Keratinocyte (primary cell): ENCODE data around the gene GP1BB. TPM values are rescaled to one million over a fixed set of nuclear protein-coding genes. Genes with fewer than 3 reads are reported as not detected.

ENCODE experiments used
- DNase-seq: peaks from one replicate; pipeline ENCODE4 v3.0.0-alpha.2; 2011; ENCODE audit warnings: low read depth, missing footprints, low spot score
- FAIRE-seq: peaks from 2 replicates; lab custom pipeline; 2011; peaks lifted over from hg19 to GRCh38; lab: Jason Lieb, UNC
- H2AFZ ChIP-seq: 2 replicates; pipeline ENCODE4 v1.6.0; 2012; ENCODE audit warnings: low read length, control low read depth, inconsistent platforms; ENCODE audit not compliant: control insufficient read depth
- H3K27ac ChIP-seq: 2 replicates; pipeline ENCODE4 v1.5.1; 2011; ENCODE audit warnings: low read length; ENCODE audit not compliant: control insufficient read depth, insufficient read depth
- H3K27me3 ChIP-seq: 3 replicates; pipeline ENCODE4 v1.6.0; 2011; ENCODE audit warnings: low read length; ENCODE audit not compliant: control insufficient read depth, insufficient read depth; ENCODE audit errors: extremely low read depth
- H3K36me3 ChIP-seq, 2 experiments: 2 replicates in 1 of 2; 3 replicates in 1 of 2; pipeline ENCODE4 v1.5.1; 2011; ENCODE audit warnings: low read length in 2 of 2, mild to moderate bottlenecking in 1 of 2; ENCODE audit not compliant: control insufficient read depth in 2 of 2, insufficient read depth in 2 of 2; ENCODE audit errors: extremely low read depth in 1 of 2
- H3K4me1 ChIP-seq: 3 replicates; pipeline ENCODE4 v1.5.1; 2011; ENCODE audit warnings: low read length; ENCODE audit not compliant: control insufficient read depth, insufficient read depth; ENCODE audit errors: extremely low read depth
- H3K4me2 ChIP-seq: 3 replicates; pipeline ENCODE4 v1.6.0; 2011; ENCODE audit warnings: low read depth, low read length; ENCODE audit not compliant: control insufficient read depth, insufficient read depth; ENCODE audit errors: extremely low read depth
- H3K4me3 ChIP-seq, 3 experiments: fragments of 200-600 bp in 1 of 3; sonication (generic) in 1 of 3; 2 replicates in 2 of 3; 3 replicates in 1 of 3; pipeline ENCODE4 v1.5.1; 2011 to 2016; ENCODE audit warnings: low read length in 3 of 3, mild to moderate bottlenecking in 3 of 3, control low read depth in 2 of 3, inconsistent platforms in 1 of 3, low read depth in 1 of 3, mixed read lengths in 1 of 3, mixed run types in 1 of 3, moderate library complexity in 1 of 3; ENCODE audit not compliant: control insufficient read depth in 2 of 3, insufficient read depth in 2 of 3; ENCODE audit errors: extremely low read depth in 1 of 3
- H3K79me2 ChIP-seq: 2 replicates; pipeline ENCODE4 v1.6.0; 2012; ENCODE audit warnings: low read length; ENCODE audit not compliant: control insufficient read depth, insufficient read depth
- H3K9ac ChIP-seq: 3 replicates; pipeline ENCODE4 v1.6.0; 2011; ENCODE audit warnings: low read length; ENCODE audit not compliant: control insufficient read depth, insufficient read depth; ENCODE audit errors: extremely low read depth
- H3K9me1 ChIP-seq: 3 replicates; pipeline ENCODE4 v1.6.0; 2011; ENCODE audit warnings: low read length; ENCODE audit not compliant: control insufficient read depth, insufficient read depth; ENCODE audit errors: extremely low read depth
- H3K9me3 ChIP-seq: 2 replicates; pipeline ENCODE4 v1.5.1; 2012; ENCODE audit warnings: low read depth, low read length; ENCODE audit not compliant: control insufficient read depth
- H4K20me1 ChIP-seq: 3 replicates; pipeline ENCODE4 v1.6.0; 2011; ENCODE audit warnings: low read length; ENCODE audit not compliant: control insufficient read depth, insufficient read depth; ENCODE audit errors: extremely low read depth
- CTCF ChIP-seq, 3 experiments: IDR thresholded peaks in 1 of 3; conservative IDR thresholded peaks in 1 of 3; optimal IDR thresholded peaks in 1 of 3; 2 replicates in 2 of 3; 3 replicates in 1 of 3; pipeline versions ENCODE3 to v1.5.1; 2011; ENCODE audit warnings: low read length in 3 of 3, mild to moderate bottlenecking in 3 of 3, moderate library complexity in 2 of 3, control low read depth in 1 of 3, inconsistent platforms in 1 of 3; ENCODE audit not compliant: insufficient read depth in 2 of 3; ENCODE audit errors: extremely low read depth in 1 of 3
- EZH2 ChIP-seq: IDR thresholded peaks from one replicate; pipeline ENCODE4 v1.6.1; 2012; ENCODE audit warnings: inconsistent platforms, mild to moderate bottlenecking, low read length, moderate library complexity
- dilution Hi-C: fragments of 300-500 bp; cut with MboI; formaldehyde crosslinking; loops from one replicate; pipeline ENCODE4 v1.7.0; 2020; ENCODE audit warnings: low sequenced_read_pairs; ENCODE audit not compliant: extremely low pct_ligation_motif_present
- polyA plus RNA-seq, 5 experiments: library from polyadenylated mRNA; depleted of rRNA in 3 of 5; stranded (reverse) in 3 of 5; stranded (forward) in 1 of 5; unstranded in 1 of 5; fragments of >200 nt; gene quantifications; 1 replicate in 1 of 5; 2 replicates in 3 of 5; 3 replicates in 1 of 5; pipeline versions ENCODE4 v1.2.1 to v1.2.3, GENCODE V29; 2011 to 2012; ENCODE audit warnings: missing spikeins in 2 of 5, low read depth in 1 of 5, low replicate concordance in 1 of 5

GP1BB gene
- polyA plus RNA-seq, 1 donor (not counting 4 experiments of a cell fraction or from before 2014, with no cell fraction given): 0.05 TPM

- Histone ChIP-seq H3K27me3 (peaks cover 59% of the 10 kb centered on the region), H3K4me1 (peaks cover 6% of the 10 kb centered on the region), H3K4me2 (peak overlapping the region; percentile 22), H3K79me2 (no peaks in the 10 kb centered on the region), H3K27ac (no peak overlapping the region), H3K9me3 (no peaks in the 10 kb centered on the region), H3K4me3 (no peak overlapping the region), H4K20me1 (no peaks in the 10 kb centered on the region), H2AFZ (no peak overlapping the region), H3K9ac (no peak overlapping the region), H3K9me1 (no peaks in the 10 kb centered on the region), H3K36me3 (no peaks in the 10 kb centered on the region)
- DNase-seq (no peak), FAIRE-seq (no peak)
- TF ChIP-seq CTCF (optimal IDR thresholded peaks at IDR 0.05 in 1 of 3, IDR thresholded peaks at IDR 0.05 in 1 of 3, conservative IDR thresholded peaks at IDR 0.05 in 1 of 3; ENCODE audit: extremely low read depth in 1 of 3, insufficient read depth in 2 of 3, low read length in 3 of 3): no peak
- TF ChIP-seq EZH2: no peak
- dilution Hi-C loops: no loop called here
These were observed 34.0 kb downstream of the GP1BB start for GRCh38 chr22:19757140-19757984.

GRCh38 chr22:19757985-19758895, 34.9 kb downstream of the GP1BB start:
- peaks cover 57% of the 10 kb centered on the region for H3K27me3 ChIP-seq
- TF ChIP-seq CTCF (optimal IDR thresholded peaks at IDR 0.05 in 1 of 3, IDR thresholded peaks at IDR 0.05 in 1 of 3, conservative IDR thresholded peaks at IDR 0.05 in 1 of 3; ENCODE audit: extremely low read depth in 1 of 3, insufficient read depth in 2 of 3, low read length in 3 of 3) (no peak), EZH2 (no peak)
- DNase-seq (no peak), FAIRE-seq (no peak)
- no peaks in the 10 kb centered on the region for H4K20me1 ChIP-seq
- H3K9me1 ChIP-seq: no peaks in the 10 kb centered on the region
- dilution Hi-C loops: no loop called here
- H3K4me2 ChIP-seq: no peak overlapping the region
- H3K9ac ChIP-seq: no peak overlapping the region
- peaks cover 6% of the 10 kb centered on the region for H3K4me1 ChIP-seq
- H2AFZ ChIP-seq: no peak overlapping the region
- no peaks in the 10 kb centered on the region for H3K79me2 ChIP-seq
- no peaks in the 10 kb centered on the region for H3K9me3 ChIP-seq
- no peak overlapping the region for H3K27ac ChIP-seq
- H3K4me3 ChIP-seq: no peak overlapping the region
- no peaks in the 10 kb centered on the region for H3K36me3 ChIP-seq
